Measurements from ENCODE around the gene MAPK1IP1L. TPM values are rescaled to one million over a fixed set of nuclear protein-coding genes. Genes with fewer than 3 reads are reported as not detected.

Gene MAPK1IP1L
- polyA plus RNA-seq, 3 donors, result 105 to 124 (median 106) TPM

GRCh38 chr14:55111122-55111708 is 59.8 kb downstream of the MAPK1IP1L start:
- DNase-seq (ENCODE audit: extremely low read depth in 1 of 11, low read depth in 9 of 11, low spot score in 4 of 11), result no peak

- no peak for DNase-seq (ENCODE audit: extremely low read depth in 1 of 11, low read depth in 9 of 11, low spot score in 4 of 11)
These were observed 63.3 kb downstream of the MAPK1IP1L start for GRCh38 chr14:55114720-55115119.

- no peak for DNase-seq (ENCODE audit: extremely low read depth in 1 of 11, low read depth in 9 of 11, low spot score in 4 of 11)
These were observed 64.0 kb downstream of the MAPK1IP1L start for GRCh38 chr14:55115460-55115859.

GRCh38 chr14:55115861-55116245 is 64.4 kb downstream of the MAPK1IP1L start:
- no peak for DNase-seq (ENCODE audit: extremely low read depth in 1 of 11, low read depth in 9 of 11, low spot score in 4 of 11)

GRCh38 chr14:55116246-55117030 is 65.0 kb downstream of the MAPK1IP1L start:
- DNase-seq (ENCODE audit: extremely low read depth in 1 of 11, low read depth in 9 of 11, low spot score in 4 of 11), result no peak

- no peak for DNase-seq (ENCODE audit: extremely low read depth in 1 of 11, low read depth in 9 of 11, low spot score in 4 of 11)
These were observed 66.5 kb downstream of the MAPK1IP1L start for GRCh38 chr14:55117803-55118441.

GRCh38 chr14:55118761-55119160 is 67.3 kb downstream of the MAPK1IP1L start:
- DNase-seq (ENCODE audit: extremely low read depth in 1 of 11, low read depth in 9 of 11, low spot score in 4 of 11), result no peak

Other genes with a start within 250 kb of the MAPK1IP1L start
- 10 to 100 TPM in 1 of 3 donors, 1 to 10 TPM in 2; 7.5 to 10.5 (median 10.0) TPM for gene GCH1, start 148.8 kb upstream of the MAPK1IP1L start, polyA plus RNA-seq (ENCODE audit: insufficient read length in 3 of 3)
- 10 to 100 TPM; 16.4 to 23.0 (median 18.6) TPM for gene WDHD1, start 24.5 kb upstream of the MAPK1IP1L start, polyA plus RNA-seq (ENCODE audit: insufficient read length in 3 of 3)
- gene SOCS4, start 24.4 kb upstream of the MAPK1IP1L start, polyA plus RNA-seq (ENCODE audit: insufficient read length in 3 of 3), result 10 to 100 TPM; 17.4 to 21.6 (median 20.8) TPM
- gene LGALS3, start 77.6 kb downstream of the MAPK1IP1L start, polyA plus RNA-seq (ENCODE audit: insufficient read length in 3 of 3), result 10 to 100 TPM; 14.8 to 26.0 (median 16.1) TPM
- gene DLGAP5, start 139.9 kb downstream of the MAPK1IP1L start, polyA plus RNA-seq (ENCODE audit: insufficient read length in 3 of 3), result 10 to 100 TPM; 21.7 to 40.2 (median 33.2) TPM
- gene FBXO34, start 219.8 kb downstream of the MAPK1IP1L start, polyA plus RNA-seq (ENCODE audit: insufficient read length in 3 of 3), result 10 to 100 TPM; 32.5 to 38.8 (median 38.7) TPM

Measured in renal cortex interstitium (tissue), 11 donors.